ENCODE results near the gene SUPT20HL1.
"Not testable (repeated sequence)": the region's sequence is repeated elsewhere in the genome, so short reads cannot be mapped to it uniquely, and the experiment has no call there.

Gene SUPT20HL1

DNA sequence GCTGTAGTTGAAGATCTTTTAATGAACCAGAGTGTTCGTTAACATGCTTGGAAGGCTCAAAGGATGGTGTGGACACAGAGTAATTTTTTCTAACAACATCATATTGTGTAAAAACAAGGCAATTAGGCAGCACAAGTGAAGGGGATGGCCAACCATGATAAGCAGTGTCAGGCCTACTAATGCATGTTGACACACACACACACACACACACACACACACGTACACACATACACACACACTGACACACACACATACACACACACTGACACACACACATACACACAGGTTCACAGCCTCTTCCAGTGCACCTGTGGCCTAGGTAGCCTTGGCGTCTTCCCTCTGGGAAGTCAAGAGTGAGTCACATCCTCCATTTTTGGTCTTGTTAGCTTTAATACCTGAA lies at the start of gene SUPT20HL1:
SUPT20HL1 (plus strand) TSS at position 368 of the 400 bp plus-strand sequence. CDS start 2,122 bp downstream, outside the sequence.
- no peaks in the 10 kb centered on the region for H3K27me3 Mint-ChIP-seq
- no peaks in the 10 kb centered on the region for H3K9me3 Mint-ChIP-seq
- no peaks in the 10 kb centered on the region for H3K4me1 Mint-ChIP-seq
- DNase-seq (ENCODE audit: low spot score in 2 of 2) (no peak), ATAC-seq (replicated peaks; ENCODE audit: extremely low read depth, poor library complexity, severe bottlenecking) (no peak)
- no peak within 1 kb of the TSS for H3K27ac Mint-ChIP-seq (ENCODE audit: low read depth)
- no peak within 1 kb of the TSS for H3K4me3 Mint-ChIP-seq
- H3K36me3 Mint-ChIP-seq (ENCODE audit: insufficient read depth) = no peaks in the 10 kb centered on the region

DNA sequence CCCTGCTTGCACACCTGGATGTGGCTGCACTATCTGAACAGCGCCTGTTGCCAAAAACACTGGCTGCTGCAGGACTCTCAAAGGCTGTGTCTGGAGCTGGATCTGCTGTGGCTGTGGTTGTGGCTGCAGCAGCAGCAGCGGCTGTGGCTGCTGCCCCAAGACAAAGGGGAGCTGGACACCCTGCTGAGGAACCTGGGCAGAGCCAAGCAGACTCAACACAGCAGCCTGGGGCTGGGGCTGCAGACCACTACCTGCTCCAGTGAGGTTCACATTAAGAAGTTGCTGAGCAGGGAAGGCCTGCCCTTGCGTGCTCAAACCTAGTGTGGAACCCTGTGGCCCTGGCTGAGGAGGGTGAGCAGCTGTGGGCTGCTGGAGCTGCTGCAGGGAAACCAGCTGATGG lies 49.5 kb upstream of the SUPT20HL1 start:
- H3K9me3 Mint-ChIP-seq; H3K4me1 Mint-ChIP-seq; ATAC-seq (replicated peaks; ENCODE audit: extremely low read depth, poor library complexity, severe bottlenecking); H3K36me3 Mint-ChIP-seq (ENCODE audit: insufficient read depth); DNase-seq (ENCODE audit: low spot score in 2 of 2); H3K27ac Mint-ChIP-seq (ENCODE audit: low read depth); H3K4me3 Mint-ChIP-seq; H3K27me3 Mint-ChIP-seq: not testable (repeated sequence)

DNA sequence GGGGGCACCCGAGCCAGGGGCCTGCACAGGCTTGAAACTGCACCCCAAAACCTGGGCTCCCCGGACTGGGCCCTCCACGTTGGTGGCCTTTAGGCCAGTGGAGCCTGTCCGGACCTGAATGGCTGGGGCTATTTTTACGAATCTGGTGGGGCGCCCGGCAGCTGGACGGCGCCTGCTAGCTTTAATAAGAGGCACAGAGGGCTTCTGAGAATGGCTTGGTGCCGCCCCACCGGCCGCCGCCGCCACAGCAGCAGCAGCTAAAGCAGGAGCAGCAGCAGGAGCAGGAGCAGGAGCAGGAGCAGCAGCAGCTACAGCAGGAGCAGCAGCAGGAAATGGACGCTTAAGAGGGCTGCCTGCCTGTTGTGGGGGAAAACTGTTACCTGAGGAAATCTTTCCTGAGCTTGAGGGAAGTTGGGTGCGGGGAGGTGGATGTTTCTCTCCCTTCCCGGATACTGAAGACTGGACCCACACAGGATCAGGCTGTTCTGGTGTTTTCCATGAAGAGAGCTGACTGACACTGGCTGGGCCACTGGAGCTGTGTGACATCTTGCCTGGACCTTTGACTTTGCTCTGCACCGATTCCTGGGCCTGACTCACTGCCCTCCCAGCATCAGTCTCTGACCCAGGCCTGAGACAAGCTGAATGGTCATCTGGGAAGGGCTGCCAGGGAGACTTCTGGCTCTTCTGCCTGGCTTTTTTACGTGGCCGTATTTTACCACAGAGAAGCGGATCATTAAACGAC lies 48.8 kb upstream of the SUPT20HL1 start:
- not testable (repeated sequence) for H3K4me3 Mint-ChIP-seq; H3K27me3 Mint-ChIP-seq; H3K27ac Mint-ChIP-seq (ENCODE audit: low read depth); H3K4me1 Mint-ChIP-seq; H3K9me3 Mint-ChIP-seq; ATAC-seq (replicated peaks; ENCODE audit: extremely low read depth, poor library complexity, severe bottlenecking); H3K36me3 Mint-ChIP-seq (ENCODE audit: insufficient read depth); DNase-seq (ENCODE audit: low spot score in 2 of 2)

DNA sequence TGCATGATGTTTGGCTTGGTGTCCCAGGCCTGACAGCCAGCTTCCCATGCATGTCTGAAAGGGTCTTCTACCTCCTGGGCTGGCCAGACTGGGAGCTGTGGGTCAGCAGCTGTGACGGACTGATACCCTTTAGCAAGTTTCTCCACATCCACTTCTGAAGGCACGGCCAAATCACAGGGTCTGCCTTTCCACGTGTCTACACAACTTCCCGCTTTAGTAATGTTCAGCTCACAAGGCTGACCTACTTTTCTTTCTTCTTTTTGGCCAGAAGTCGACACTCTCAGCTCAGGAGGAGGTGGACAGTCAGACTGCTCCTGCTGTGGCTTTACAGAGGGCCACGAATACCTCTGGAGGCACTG lies 48.2 kb upstream of the SUPT20HL1 start:
- not testable (repeated sequence) for H3K4me3 Mint-ChIP-seq; H3K36me3 Mint-ChIP-seq (ENCODE audit: insufficient read depth); H3K9me3 Mint-ChIP-seq; H3K4me1 Mint-ChIP-seq; DNase-seq (ENCODE audit: low spot score in 2 of 2); H3K27ac Mint-ChIP-seq (ENCODE audit: low read depth); ATAC-seq (replicated peaks; ENCODE audit: extremely low read depth, poor library complexity, severe bottlenecking); H3K27me3 Mint-ChIP-seq

DNA sequence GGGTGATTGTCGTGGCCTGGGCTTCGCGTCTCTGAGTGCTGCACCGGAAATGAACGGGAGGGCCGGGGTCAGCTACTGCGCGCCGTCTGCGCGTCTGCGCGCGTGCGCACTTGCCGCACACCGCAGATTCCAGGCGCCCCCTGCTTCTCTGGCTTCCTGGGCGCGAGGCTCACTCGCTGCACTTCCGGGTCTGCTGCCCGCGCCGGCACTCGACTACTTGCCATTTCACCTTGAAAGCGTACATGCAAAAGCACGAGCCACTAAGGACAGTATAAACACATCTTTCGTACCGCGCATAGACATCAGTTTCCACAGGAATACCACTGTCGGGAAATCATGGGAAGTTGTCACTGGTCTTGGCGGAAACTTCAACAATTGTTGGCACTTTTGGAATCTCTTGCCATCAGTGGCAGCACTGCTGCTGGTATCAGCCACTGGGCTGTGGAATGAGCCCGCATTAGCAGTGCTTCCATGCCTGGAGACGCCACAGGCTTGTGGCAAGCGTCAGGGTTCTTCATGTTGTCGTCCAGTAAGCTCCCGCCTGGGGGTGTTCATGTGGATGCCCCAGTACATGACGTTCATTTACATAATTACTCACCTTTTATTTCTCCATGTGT lies 46.3 kb upstream of the SUPT20HL1 start, which contains the start of gene SUPT20HL2:
SUPT20HL2 (minus strand) TSS at position 51 of the 617 bp plus-strand sequence. CDS start 754 bp downstream, outside the sequence.
- ATAC-seq (replicated peaks; ENCODE audit: extremely low read depth, poor library complexity, severe bottlenecking) (no peak), DNase-seq (ENCODE audit: low spot score in 2 of 2) (no peak)
- Mint-ChIP-seq H3K4me3 (no peak within 1 kb of the TSS), H3K27ac (ENCODE audit: low read depth) (no peak within 1 kb of the TSS), H3K36me3 (ENCODE audit: insufficient read depth) (no peaks in the 10 kb centered on the region), H3K4me1 (no peaks in the 10 kb centered on the region), H3K27me3 (peaks cover 9% of the 10 kb centered on the region), H3K9me3 (no peaks in the 10 kb centered on the region)

DNA sequence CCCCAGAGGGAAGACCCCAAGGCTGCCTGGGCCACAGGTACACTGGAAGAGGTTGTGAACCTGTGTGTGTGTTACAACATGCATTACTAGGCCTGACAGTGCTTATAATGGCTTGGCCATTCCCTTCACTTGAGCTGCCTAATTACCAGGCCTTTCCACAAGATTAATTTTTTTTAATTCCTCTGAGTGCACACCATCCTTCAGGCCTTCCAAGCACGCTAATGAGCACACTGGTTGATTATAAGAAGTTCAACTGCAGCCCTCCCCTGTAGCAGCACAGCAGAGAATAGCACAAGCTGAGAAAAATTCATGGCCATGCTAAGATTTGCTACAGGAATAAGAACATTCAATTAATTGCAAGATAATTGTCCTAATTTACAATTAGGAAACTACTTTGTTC lies 44.3 kb upstream of the SUPT20HL1 start:
- peaks cover 9% of the 10 kb centered on the region for H3K27me3 Mint-ChIP-seq
- ATAC-seq (replicated peaks; ENCODE audit: extremely low read depth, poor library complexity, severe bottlenecking) (no peak), DNase-seq (ENCODE audit: low spot score in 2 of 2) (no peak)
- H3K9me3 Mint-ChIP-seq = no peaks in the 10 kb centered on the region
- no peak overlapping the region for H3K27ac Mint-ChIP-seq (ENCODE audit: low read depth)
- no peaks in the 10 kb centered on the region for H3K36me3 Mint-ChIP-seq (ENCODE audit: insufficient read depth)
- no peak overlapping the region for H3K4me3 Mint-ChIP-seq
- H3K4me1 Mint-ChIP-seq = no peaks in the 10 kb centered on the region

DNA sequence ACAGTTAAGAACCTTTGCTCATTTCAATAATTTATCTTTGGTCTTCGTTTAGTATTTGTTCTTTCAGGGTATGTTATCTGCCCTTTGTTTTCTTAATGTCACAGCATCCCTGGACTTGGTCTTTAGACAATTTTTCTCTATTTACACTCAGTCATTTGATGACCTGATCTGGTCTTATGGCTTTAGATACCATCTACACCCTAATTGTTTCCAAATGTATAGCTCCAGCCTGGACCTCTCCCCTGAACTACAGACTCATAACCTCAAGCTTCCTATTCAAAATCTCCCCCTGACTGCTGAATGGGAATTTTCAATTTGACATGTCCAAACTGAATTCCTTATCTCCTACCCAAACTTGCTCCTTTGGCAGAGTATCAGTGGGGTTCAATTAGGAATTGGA lies 42.9 kb upstream of the SUPT20HL1 start:
- H3K4me1 Mint-ChIP-seq = no peaks in the 10 kb centered on the region
- peaks cover 9% of the 10 kb centered on the region for H3K27me3 Mint-ChIP-seq
- H3K4me3 Mint-ChIP-seq = no peak overlapping the region
- ATAC-seq (replicated peaks; ENCODE audit: extremely low read depth, poor library complexity, severe bottlenecking) (no peak), DNase-seq (ENCODE audit: low spot score in 2 of 2) (no peak)
- H3K36me3 Mint-ChIP-seq (ENCODE audit: insufficient read depth) = no peaks in the 10 kb centered on the region
- H3K27ac Mint-ChIP-seq (ENCODE audit: low read depth) = no peak overlapping the region
- no peaks in the 10 kb centered on the region for H3K9me3 Mint-ChIP-seq

DNA sequence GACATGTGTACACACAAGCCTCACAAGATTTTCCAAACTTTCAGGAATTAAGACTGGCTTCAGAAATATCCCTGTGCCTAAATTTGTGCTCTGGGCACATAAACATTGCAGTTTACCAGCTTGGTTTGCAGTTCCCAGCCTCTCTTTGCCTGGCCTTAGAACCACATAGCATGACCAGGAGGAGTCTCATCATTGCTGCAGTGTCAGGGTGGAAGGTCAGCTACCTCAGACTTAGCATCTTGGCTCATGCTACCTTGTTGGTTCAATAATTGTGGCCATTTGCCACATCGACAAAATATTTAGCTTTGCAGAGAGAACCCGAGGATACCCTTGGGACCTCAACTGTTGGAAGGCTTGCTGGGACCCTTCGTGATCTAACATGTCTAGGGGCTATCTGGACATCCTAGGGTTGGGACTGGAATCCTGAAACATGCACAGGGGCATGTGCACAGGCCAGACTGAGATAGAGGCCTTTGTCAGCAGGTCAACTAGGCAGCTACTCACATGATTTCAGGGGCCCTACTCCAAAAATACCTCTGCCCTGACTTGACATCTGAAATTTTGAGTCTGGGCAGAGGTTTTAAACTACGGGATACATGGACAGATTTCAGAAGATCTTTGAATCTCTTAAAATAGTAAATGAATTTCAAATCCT lies 38.6 kb upstream of the SUPT20HL1 start:
- H3K27me3 Mint-ChIP-seq = peaks cover 26% of the 10 kb centered on the region
- no peaks in the 10 kb centered on the region for H3K36me3 Mint-ChIP-seq (ENCODE audit: insufficient read depth)
- DNase-seq (ENCODE audit: low spot score in 2 of 2) (no peak), ATAC-seq (replicated peaks; ENCODE audit: extremely low read depth, poor library complexity, severe bottlenecking) (no peak)
- no peaks in the 10 kb centered on the region for H3K4me1 Mint-ChIP-seq
- no peak overlapping the region for H3K4me3 Mint-ChIP-seq
- no peak overlapping the region for H3K27ac Mint-ChIP-seq (ENCODE audit: low read depth)
- H3K9me3 Mint-ChIP-seq = no peaks in the 10 kb centered on the region

DNA sequence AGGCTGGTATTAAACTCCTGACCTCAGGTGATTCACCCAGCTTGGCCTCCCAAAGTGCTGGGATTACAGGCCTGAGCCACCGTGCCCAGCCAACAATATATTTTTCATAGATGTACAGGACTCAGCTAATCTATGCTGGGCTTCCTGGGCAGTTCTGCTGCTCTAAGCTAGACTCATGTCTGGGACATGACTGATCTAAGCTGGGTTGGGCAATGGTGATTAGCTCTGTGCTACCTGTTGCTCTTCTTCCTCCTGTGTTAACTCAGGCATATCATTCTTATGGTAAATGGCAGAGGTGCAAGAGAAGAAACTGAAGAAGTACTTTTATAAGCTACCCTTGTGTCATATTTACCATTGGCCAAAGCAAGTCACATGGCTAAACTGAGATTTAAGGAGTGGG lies 35.2 kb upstream of the SUPT20HL1 start:
- Mint-ChIP-seq H3K36me3 (ENCODE audit: insufficient read depth) (no peaks in the 10 kb centered on the region), H3K9me3 (no peaks in the 10 kb centered on the region), H3K27ac (ENCODE audit: low read depth) (no peak overlapping the region), H3K4me1 (no peaks in the 10 kb centered on the region), H3K4me3 (no peak overlapping the region), H3K27me3 (peaks cover 22% of the 10 kb centered on the region)
- DNase-seq (ENCODE audit: low spot score in 2 of 2) (no peak), ATAC-seq (replicated peaks; ENCODE audit: extremely low read depth, poor library complexity, severe bottlenecking) (no peak)

DNA sequence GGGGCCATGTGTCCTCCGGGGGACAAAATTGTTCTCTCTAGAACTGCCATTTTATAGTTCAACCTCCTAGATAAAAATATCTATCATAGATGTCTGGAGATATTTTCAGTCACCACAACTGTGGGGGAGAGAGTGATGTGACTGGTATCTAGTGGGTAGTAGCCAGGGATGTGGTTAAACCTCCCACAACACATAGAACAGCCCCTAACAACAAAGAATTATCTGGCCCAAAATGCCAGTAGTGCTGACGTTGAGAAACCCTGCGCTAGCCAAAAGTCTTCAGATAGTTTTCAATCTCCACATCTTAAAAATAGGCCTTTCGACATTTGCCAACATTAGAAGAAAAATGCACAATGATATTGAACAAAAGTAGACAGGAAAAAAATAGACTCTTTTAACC lies 27.6 kb upstream of the SUPT20HL1 start:
- Mint-ChIP-seq H3K27me3 (peaks cover 15% of the 10 kb centered on the region), H3K9me3 (no peaks in the 10 kb centered on the region), H3K36me3 (ENCODE audit: insufficient read depth) (no peaks in the 10 kb centered on the region), H3K4me3 (no peak overlapping the region), H3K27ac (ENCODE audit: low read depth) (no peak overlapping the region), H3K4me1 (no peaks in the 10 kb centered on the region)
- no peak for ATAC-seq (replicated peaks; ENCODE audit: extremely low read depth, poor library complexity, severe bottlenecking)
- no peak for DNase-seq (ENCODE audit: low spot score in 2 of 2)

DNA sequence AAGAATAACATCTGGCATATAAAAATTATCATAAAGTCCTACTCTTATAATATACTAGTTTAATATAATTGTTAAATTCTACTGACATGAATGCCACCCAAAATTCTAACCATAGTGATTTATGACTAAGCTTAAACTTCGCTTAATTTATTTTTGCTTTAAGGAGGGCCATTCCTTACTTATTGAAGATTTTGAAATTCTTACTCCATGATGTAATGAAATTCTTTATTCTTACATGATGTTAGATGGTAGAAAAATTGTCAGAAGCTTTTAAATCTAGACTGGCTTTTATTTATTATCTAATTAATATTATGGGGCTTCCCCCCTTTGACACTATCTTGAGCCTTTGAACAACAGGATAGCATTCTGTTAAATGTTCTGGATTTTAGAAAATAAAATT lies 27.1 kb upstream of the SUPT20HL1 start:
- Mint-ChIP-seq H3K4me1 (no peaks in the 10 kb centered on the region), H3K27me3 (peaks cover 15% of the 10 kb centered on the region), H3K27ac (ENCODE audit: low read depth) (no peak overlapping the region), H3K36me3 (ENCODE audit: insufficient read depth) (no peaks in the 10 kb centered on the region), H3K9me3 (no peaks in the 10 kb centered on the region), H3K4me3 (no peak overlapping the region)
- no peak for ATAC-seq (replicated peaks; ENCODE audit: extremely low read depth, poor library complexity, severe bottlenecking)
- no peak for DNase-seq (ENCODE audit: low spot score in 2 of 2)

DNA sequence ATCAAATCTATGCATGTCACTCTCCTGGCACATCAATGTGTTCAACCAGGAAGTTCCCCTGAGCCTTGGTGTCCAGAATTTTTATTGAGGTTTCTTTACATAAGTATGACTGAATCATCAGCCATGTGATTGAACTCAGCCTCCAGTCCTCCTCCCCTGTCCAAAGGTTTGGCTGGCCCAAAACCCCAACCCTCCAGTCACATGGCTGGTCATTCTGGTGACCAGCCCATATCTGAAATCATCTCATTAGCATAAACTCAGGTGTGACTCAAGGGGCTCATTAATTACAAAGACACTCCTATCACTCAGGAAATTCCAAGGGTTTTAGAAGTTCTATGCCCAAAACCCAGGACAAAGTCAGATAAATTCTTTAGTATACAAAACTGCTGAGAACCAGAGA lies 26.0 kb upstream of the SUPT20HL1 start:
- no peak for ATAC-seq (replicated peaks; ENCODE audit: extremely low read depth, poor library complexity, severe bottlenecking)
- Mint-ChIP-seq H3K4me1 (no peaks in the 10 kb centered on the region), H3K27ac (ENCODE audit: low read depth) (no peak overlapping the region), H3K36me3 (ENCODE audit: insufficient read depth) (no peaks in the 10 kb centered on the region), H3K27me3 (peaks cover 16% of the 10 kb centered on the region), H3K4me3 (no peak overlapping the region), H3K9me3 (no peaks in the 10 kb centered on the region)
- no peak for DNase-seq (ENCODE audit: low spot score in 2 of 2)

DNA sequence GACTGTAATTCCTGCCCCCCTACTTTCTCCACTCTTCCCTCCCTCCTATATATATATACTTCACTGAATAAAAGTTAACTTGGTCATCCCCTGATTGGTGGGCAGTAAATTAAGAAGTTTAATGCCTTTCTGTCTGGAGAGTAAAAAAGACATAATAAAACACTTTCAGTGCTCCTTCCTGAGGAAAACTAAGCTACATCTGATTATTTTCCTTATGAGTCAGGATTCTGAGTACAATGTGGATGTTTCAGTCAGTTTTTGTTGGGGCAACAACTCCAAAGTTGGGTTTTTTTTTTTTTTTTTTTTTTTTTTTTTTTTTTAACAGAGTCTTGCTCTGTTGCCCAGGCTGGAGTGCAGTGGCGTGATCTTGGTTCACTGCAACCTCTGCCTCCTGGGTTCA lies 24.6 kb upstream of the SUPT20HL1 start:
- Mint-ChIP-seq H3K27ac (ENCODE audit: low read depth) (no peak overlapping the region), H3K4me3 (no peak overlapping the region), H3K9me3 (no peaks in the 10 kb centered on the region), H3K27me3 (peaks cover 30% of the 10 kb centered on the region), H3K36me3 (ENCODE audit: insufficient read depth) (no peaks in the 10 kb centered on the region), H3K4me1 (no peaks in the 10 kb centered on the region)
- ATAC-seq (replicated peaks; ENCODE audit: extremely low read depth, poor library complexity, severe bottlenecking) = no peak
- no peak for DNase-seq (ENCODE audit: low spot score in 2 of 2)

Data from central memory CD8-positive, alpha-beta T cell (primary cell).